Gastrocnemius medialis (tissue), 4 donors: ENCODE results near the gene FBXW10. TPM values are rescaled to one million over a fixed set of nuclear protein-coding genes. Genes with fewer than 3 reads are reported as not detected.
A peak's percentile ranks its signal among the peaks of the same experiment; 100 is the strongest.
"Not testable (repeated sequence)": the region's sequence is repeated elsewhere in the genome, so short reads cannot be mapped to it uniquely, and the experiment has no call there.

Source experiments
- ATAC-seq, 2 donors: fragments of 150-250 bp; one replicate each; pipeline ENCODE4 v1.9.1; 2016
- DNase-seq, 2 donors: peaks; one replicate each; pipeline ENCODE4 v3.0.0-alpha.2; 2019
- H3K27ac ChIP-seq, 4 donors: fragments of 200-600 bp; sonication (generic); 1 replicate in 1 of 4; 2 replicates in 3 of 4; pipeline ENCODE4 v1.5.1; 2016 to 2018; ENCODE audit warnings: mild to moderate bottlenecking in 2 of 4, moderate library complexity in 1 of 4
- H3K27me3 ChIP-seq, 3 donors: fragments of 200-600 bp; sonication (generic) in 2 of 3; 1 replicate in 1 of 3; 2 replicates in 2 of 3; pipeline versions ENCODE4 v1.5.1 to v1.6.0; 2016 to 2019; ENCODE audit warnings: mild to moderate bottlenecking in 1 of 3, moderate library complexity in 1 of 3
- H3K36me3 ChIP-seq, 2 donors: fragments of 200-600 bp; sonication (generic) in 1 of 2; one replicate each; pipeline ENCODE4 v1.5.1; 2017 to 2018
- H3K4me1 ChIP-seq, 2 donors: fragments of 200-600 bp; sonication (generic) in 1 of 2; one replicate each; pipeline ENCODE4 v1.5.1; 2016 to 2017; ENCODE audit warnings: mild to moderate bottlenecking in 2 of 2
- H3K4me3 ChIP-seq, 4 donors: fragments of 200-600 bp; sonication (generic) in 3 of 4; 1 replicate in 1 of 4; 2 replicates in 3 of 4; pipeline ENCODE4 v1.5.1; 2016 to 2019; ENCODE audit warnings: mild to moderate bottlenecking in 2 of 4
- H3K9me3 ChIP-seq, 3 donors: fragments of 200-600 bp; sonication (generic) in 2 of 3; 1 replicate in 1 of 3; 2 replicates in 2 of 3; pipeline ENCODE4 v1.5.1; 2016 to 2019
- in situ Hi-C, 4 donors: fragments of 200-750 bp; cut with MboI; loops; one replicate each; pipeline versions ENCODE4 v1.15.0 to v1.8.0; 2017; ENCODE audit warnings: low sequenced_read_pairs in 4 of 4
- intact Hi-C: fragments of 100-400 bp; cut with DNase I; formaldehyde crosslinking; loops from one replicate; pipeline ENCODE4 v1.15.1; 2023; ENCODE audit warnings: low total_unique reads
- total RNA-seq, 4 donors: library from RNA; depleted of rRNA; stranded (reverse); fragments of >200 nt; gene quantifications; one replicate each; pipeline versions ENCODE4 v1.1.0 to v1.2.3, GENCODE V29; 2016

The FBXW10 gene
- total RNA-seq, 4 donors from 2014 or later: 0.09 to 0.56 (median 0.41) TPM

DNA sequence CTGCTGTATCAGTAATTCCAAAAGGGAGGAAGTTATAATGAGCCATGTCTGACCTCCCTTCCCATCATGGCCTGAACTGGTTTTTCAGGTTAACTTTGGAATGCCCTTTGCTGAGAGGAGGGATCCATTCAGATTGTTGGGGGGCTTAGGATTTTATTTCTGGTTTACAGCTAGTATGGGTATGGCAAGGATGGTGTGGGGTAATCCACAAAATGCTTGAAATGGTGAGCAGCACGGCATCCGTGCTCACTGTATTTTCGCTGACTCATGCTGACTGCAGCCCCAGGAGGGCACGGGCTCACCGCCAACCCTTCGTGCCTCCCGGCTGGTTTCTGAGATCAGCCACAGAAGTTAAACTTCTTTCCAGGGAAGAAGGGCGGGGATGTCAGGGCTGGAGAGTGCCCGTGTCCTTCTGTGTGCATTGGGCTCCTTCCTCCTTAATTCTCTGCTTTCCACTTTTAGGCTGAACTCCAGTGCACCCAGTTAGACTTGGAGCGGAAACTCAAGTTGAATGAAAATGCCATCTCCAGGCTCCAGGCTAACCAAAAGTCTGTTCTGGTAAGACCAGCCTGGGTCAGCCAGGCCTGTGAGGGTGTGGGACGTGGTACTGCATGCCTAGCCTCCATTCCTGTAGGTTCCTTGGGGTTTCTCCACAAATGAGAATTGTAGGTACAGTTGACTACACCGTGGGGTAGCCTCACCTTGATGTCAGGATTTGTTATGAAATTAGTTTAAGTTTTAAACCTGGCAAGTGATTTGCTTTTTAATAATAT is 21.9 kb upstream of the FBXW10 start:
- H3K36me3 ChIP-seq, H3K4me1 ChIP-seq, H3K27me3 ChIP-seq, intact Hi-C loops, DNase-seq, H3K9me3 ChIP-seq, in situ Hi-C loops: not testable (repeated sequence)
- H3K4me3 ChIP-seq: peak overlapping the region in 1 of 4 donors; percentile 23
- peak overlapping the region; percentile 38 to 68 (median 57) for H3K27ac ChIP-seq
- peak; percentile 59 to 74 for ATAC-seq

DNA sequence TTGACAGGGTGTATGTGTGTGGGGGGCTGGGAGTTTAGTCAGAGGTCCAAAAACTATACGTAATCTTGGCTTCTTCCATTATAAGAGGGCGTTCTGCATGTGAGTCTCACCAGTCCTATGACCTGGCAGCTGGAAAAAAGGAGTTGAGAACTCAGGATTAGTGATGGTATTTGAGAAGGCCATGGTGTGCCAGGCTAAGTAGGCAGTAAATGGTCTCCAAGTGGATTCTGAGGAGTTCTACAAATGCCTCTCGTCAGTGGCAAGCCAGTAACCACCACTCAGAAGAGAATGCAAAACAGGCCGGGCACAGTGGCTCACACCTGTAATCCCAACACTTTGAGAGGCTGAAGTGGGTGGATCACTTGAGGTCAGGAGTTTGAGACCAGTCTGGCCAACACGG is 21.2 kb upstream of the FBXW10 start:
- H3K27ac ChIP-seq: peak overlapping the region; percentile 38 to 68 (median 57)
- DNase-seq (peak in 1 of 2 donors; percentile 18), ATAC-seq (peak; percentile 67 to 82)
- H3K4me1 ChIP-seq, intact Hi-C loops, H3K36me3 ChIP-seq, H3K9me3 ChIP-seq, H3K27me3 ChIP-seq, in situ Hi-C loops: not testable (repeated sequence)
- peak overlapping the region in 1 of 4 donors; percentile 23 for H3K4me3 ChIP-seq

DNA sequence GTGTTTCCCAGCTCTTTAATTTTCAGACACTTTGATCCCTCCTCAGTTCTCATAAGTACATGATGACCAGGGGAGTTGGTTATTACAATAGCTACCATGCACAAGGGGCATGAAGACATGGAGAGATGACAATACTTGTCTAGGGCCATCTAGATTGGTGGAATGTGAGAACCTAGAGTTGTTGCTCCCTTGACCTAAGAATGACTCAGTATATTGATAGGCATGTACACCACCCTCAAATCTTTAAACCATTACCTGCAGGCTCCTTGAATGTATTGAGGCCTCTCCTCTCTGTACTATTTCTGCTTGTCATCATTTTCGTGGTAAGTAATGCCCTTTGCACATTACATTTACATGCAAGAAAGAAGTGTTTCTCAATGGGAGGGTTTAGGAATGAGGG is 20.3 kb upstream of the FBXW10 start:
- H3K36me3 ChIP-seq, H3K4me1 ChIP-seq, ATAC-seq, H3K4me3 ChIP-seq, H3K9me3 ChIP-seq, in situ Hi-C loops, H3K27me3 ChIP-seq, intact Hi-C loops, DNase-seq: not testable (repeated sequence)
- peak overlapping the region in 1 of 4 donors; percentile 54 for H3K27ac ChIP-seq

DNA sequence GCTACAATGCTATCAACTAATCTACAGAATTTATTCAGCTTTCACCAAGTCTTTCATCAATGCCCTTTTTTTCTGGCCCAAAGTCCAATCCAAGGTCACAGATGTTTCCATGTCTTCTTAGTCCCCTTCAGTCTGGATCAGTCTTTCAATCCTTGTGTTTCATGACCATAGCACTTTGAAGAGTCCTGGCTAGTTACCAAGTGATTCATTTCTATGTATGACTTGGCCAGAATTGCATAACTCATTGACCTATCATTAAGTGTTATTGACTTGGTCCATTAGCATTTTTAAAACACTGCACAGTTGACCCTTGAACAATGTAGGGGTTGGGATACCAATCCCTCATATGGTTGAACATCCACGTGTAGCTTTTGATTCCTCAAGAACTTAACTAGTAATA is 11.4 kb upstream of the FBXW10 start:
- H3K4me1 ChIP-seq, DNase-seq, H3K36me3 ChIP-seq, H3K27me3 ChIP-seq, H3K9me3 ChIP-seq, in situ Hi-C loops, ATAC-seq, intact Hi-C loops, H3K4me3 ChIP-seq: not testable (repeated sequence)
- H3K27ac ChIP-seq: peak overlapping the region in 2 of 4 donors; percentile 22 to 59

DNA sequence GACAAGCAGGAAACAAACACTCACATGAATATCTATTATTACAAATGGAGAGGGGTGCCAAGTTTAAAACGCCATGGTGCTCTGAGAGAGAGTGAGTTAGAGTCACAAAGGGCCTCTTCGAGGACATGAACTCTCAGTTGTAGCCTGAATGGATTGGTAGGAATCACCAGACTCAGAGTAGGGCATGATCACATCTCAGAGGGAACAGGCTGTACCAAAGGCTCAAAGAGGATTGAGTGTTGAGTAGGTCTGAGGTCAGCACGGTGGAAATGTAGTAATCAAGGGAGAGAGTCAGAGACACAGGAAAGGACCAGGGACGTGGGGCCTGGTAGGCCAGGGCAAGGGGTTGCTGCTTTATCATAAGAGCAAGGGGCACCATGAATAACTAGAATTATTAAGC is 10.5 kb upstream of the FBXW10 start:
- H3K4me1 ChIP-seq, H3K4me3 ChIP-seq, in situ Hi-C loops, intact Hi-C loops, H3K27me3 ChIP-seq, H3K36me3 ChIP-seq, H3K9me3 ChIP-seq: not testable (repeated sequence)
- H3K27ac ChIP-seq: peak overlapping the region in 3 of 4 donors; percentile 49 to 74 (median 53)
- DNase-seq: peak; percentile 6 to 45
- ATAC-seq: peak; percentile 94

DNA sequence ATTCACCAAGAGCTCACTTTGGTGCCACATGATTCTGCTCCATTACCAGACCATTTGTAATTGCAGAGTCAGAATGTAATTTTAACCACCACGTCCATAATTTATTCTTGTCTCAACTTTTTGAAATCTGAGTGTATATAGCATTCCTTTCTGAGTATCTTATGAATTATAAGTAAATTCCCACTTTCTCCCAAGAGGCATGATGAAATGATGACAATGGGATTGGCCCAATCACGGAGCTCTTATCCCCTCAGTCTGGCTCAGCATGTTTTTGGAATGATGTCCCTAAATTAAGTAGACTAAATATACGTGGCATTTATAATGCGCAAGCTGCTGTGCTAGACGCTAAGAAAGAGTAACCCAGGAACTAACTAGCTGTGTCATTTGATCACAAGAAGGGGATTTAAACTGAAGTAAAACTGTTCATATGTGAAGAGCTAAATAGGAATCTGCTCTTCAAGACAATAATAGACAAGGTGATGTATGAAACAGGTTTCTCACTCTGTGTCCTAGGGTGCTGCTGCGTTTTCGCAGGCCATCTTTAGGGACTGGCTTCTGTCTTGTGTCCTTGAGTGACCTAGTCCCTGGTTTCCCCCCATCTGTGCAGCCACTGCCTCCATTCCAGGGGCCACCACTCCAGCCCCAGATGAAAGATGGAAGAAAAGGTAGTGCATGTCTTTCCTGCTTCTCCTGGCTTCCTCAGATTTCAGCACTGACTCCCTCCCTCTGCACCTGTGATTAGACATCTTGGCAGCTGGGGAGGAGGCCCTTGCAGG is 4.0 kb upstream of the FBXW10 start:
- H3K4me3 ChIP-seq, ATAC-seq, in situ Hi-C loops, intact Hi-C loops, H3K9me3 ChIP-seq, H3K36me3 ChIP-seq, DNase-seq, H3K27me3 ChIP-seq, H3K4me1 ChIP-seq: not testable (repeated sequence)
- peak overlapping the region in 1 of 4 donors; percentile 57 for H3K27ac ChIP-seq

DNA sequence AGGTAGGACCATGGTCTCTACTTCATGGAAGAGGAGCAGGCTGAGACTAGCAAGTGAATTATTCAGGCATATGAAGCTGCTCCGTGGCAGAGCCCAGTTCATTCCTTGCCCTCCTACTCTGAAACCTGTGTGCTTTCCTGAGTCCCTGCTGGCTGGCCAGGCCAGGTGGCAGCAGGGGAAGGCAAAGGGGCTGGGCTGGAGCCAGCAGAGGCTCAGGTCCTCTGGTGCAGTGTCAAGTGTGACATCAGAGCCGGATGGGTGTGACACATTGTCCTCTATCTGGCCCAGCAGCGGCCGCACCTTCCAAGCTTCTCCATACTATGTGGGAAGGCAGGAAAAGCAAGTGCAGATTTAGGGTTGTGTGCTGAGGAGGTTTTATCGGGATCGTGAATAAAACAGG is 2.6 kb upstream of the FBXW10 start:
- ATAC-seq: peak; percentile 75 to 83
- H3K4me3 ChIP-seq, intact Hi-C loops, H3K9me3 ChIP-seq, in situ Hi-C loops, H3K4me1 ChIP-seq, H3K27me3 ChIP-seq, H3K36me3 ChIP-seq: not testable (repeated sequence)
- peak overlapping the region in 3 of 4 donors; percentile 25 to 60 (median 27) for H3K27ac ChIP-seq
- DNase-seq: peak; percentile 16 to 56

DNA sequence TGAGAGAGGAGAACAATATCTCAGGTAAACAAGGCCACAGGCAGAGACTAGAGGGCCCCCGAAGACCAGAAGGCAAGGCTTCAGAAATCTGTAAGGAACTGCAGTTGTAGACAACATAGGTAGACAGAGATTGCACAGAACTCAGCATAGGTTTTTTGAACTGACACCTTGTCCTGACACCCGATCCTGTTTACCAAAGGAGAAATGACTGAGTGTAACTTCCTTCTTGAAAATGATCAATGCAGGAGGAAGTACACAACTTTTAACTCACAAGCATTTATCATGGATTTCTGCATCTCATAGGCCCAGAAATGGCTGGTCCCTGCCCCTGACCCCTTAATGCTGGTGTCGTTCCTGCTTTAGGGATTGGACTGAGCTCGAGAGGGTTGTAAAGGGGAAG is 872 bp downstream of the FBXW10 start:
- DNase-seq, in situ Hi-C loops, H3K4me3 ChIP-seq, ATAC-seq, H3K27me3 ChIP-seq, intact Hi-C loops, H3K4me1 ChIP-seq, H3K9me3 ChIP-seq, H3K27ac ChIP-seq, H3K36me3 ChIP-seq: not testable (repeated sequence)

DNA sequence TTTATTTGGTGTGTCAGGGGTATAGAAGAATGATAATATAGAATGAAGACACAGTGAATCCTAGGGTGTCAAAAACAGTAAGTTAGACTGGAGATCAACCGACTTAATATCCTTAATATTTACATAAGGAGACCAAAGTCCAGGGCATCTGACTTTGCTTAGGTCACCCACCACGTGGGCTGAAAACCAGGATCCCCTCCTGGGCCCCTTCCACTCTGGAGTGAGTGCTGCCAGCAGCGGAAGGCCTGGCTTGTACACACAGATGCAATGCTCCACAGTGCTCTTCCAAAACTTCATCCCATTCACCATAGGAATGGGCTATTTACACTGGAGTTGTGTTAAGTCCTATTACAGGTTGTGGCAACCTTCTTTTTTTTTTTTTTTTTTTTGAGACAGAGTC is 2.7 kb downstream of the FBXW10 start:
- not testable (repeated sequence) for H3K4me1 ChIP-seq

DNA sequence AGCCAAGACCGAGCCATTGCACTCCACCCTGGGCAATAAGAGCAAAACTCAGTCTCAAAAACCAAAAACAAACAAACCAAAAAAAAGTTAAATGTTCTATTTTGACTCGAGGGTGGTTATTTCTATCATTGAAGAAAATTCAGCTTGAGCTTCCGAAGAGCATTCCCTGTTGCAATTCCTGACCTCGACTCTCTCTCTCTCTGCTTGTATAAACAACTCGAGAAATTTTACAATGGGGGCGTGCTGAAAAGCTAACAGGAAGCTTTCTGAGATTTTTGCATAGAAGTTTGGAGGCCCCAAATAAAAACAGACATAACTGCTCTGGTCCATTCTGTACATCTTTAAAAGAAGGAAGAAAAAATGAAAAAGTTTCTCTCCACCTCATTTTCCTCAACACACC is 3.6 kb downstream of the FBXW10 start:
- intact Hi-C loops, H3K27ac ChIP-seq, H3K4me1 ChIP-seq, H3K4me3 ChIP-seq, H3K36me3 ChIP-seq, H3K27me3 ChIP-seq, ATAC-seq, H3K9me3 ChIP-seq, DNase-seq, in situ Hi-C loops: not testable (repeated sequence)

More for the DNA sequence above, 2.7 kb downstream of the FBXW10 start:
- H3K27me3 ChIP-seq, H3K27ac ChIP-seq, DNase-seq, H3K9me3 ChIP-seq, ATAC-seq, H3K36me3 ChIP-seq, in situ Hi-C loops, intact Hi-C loops, H3K4me3 ChIP-seq: not testable (repeated sequence)

DNA sequence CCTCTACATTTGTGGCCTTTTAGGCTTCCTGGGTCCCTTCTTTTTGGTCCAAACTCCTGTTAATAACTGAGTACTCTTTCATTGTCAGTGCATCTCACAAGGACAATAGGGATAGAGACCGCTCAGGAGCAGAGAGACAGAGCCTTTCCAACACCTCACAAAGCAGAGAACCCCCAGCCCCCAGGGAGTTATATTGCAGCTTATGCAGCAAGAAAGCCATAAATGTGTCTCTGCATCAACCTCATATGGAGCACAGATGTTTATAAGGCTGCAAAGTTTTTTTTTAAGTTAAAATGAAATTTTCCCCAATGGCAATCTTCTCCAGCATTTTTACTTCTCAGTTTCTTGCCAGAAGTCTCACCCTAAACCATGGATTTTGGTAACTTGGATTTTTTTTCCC is 6.4 kb downstream of the FBXW10 start:
- not testable (repeated sequence) for ATAC-seq

More for the DNA sequence above, 6.4 kb downstream of the FBXW10 start:
- in situ Hi-C loops, H3K36me3 ChIP-seq, H3K4me3 ChIP-seq, DNase-seq, H3K4me1 ChIP-seq, H3K27ac ChIP-seq, H3K27me3 ChIP-seq, H3K9me3 ChIP-seq, intact Hi-C loops: not testable (repeated sequence)
